Muscle of leg (tissue), 11 donors: Measurements from ENCODE around the gene SEMA6A. TPM values are rescaled to one million over a fixed set of nuclear protein-coding genes. Genes with fewer than 3 reads are reported as not detected.

Experiments
- DNase-seq: peaks from one replicate; pipeline ENCODE4 v3.0.0; 2013
- H3K27ac ChIP-seq: one replicate; pipeline ENCODE4 v1.5.1; 2013; ENCODE audit warnings: mild to moderate bottlenecking, low read length, control low read depth
- H3K27me3 ChIP-seq: one replicate; pipeline ENCODE4 v1.6.1; 2013; ENCODE audit warnings: low read length; ENCODE audit not compliant: control insufficient read depth, insufficient read depth
- H3K36me3 ChIP-seq: one replicate; pipeline ENCODE4 v1.6.1; 2013; ENCODE audit warnings: low read length; ENCODE audit not compliant: control insufficient read depth, insufficient read depth
- H3K4me1 ChIP-seq: one replicate; pipeline ENCODE4 v1.6.1; 2013; ENCODE audit warnings: low read length; ENCODE audit not compliant: control insufficient read depth, insufficient read depth
- H3K4me3 ChIP-seq: one replicate; pipeline ENCODE4 v1.5.1; 2013; ENCODE audit warnings: low read length, control low read depth
- H3K9me3 ChIP-seq: replicated peaks from 2 replicates; pipeline ENCODE4 v1.6.1; 2013; ENCODE audit warnings: low read depth, low read length; ENCODE audit not compliant: control insufficient read depth
- WGBS: methylation state at CpG from one replicate; pipeline ENCODE4 v1.1.5; 2013; ENCODE audit warnings: missing lambda C conversion rate; ENCODE audit not compliant: insufficient coverage; 5-methylcytosine and 5-hydroxymethylcytosine counted together
- polyA plus RNA-seq, 8 donors: library from polyadenylated mRNA; unstranded; fragments of 120-200 nt; gene quantifications; one replicate each; pipeline versions ENCODE4 v1.2.1 to v1.2.3, GENCODE V29; 2013; ENCODE audit warnings: inconsistent platforms in 1 of 8, low replicate concordance in 1 of 8; ENCODE audit not compliant: insufficient read length in 8 of 8, insufficient read depth in 1 of 8
- total RNA-seq: library from RNA; stranded (reverse); fragments of 120-200 nt; gene quantifications from one replicate; pipeline ENCODE4 v1.2.4, GENCODE V29; 2013

SEMA6A gene
- total and polyA plus RNA-seq, 9 donors = 32.7 to 58.2 (median 43.9) TPM

DNA sequence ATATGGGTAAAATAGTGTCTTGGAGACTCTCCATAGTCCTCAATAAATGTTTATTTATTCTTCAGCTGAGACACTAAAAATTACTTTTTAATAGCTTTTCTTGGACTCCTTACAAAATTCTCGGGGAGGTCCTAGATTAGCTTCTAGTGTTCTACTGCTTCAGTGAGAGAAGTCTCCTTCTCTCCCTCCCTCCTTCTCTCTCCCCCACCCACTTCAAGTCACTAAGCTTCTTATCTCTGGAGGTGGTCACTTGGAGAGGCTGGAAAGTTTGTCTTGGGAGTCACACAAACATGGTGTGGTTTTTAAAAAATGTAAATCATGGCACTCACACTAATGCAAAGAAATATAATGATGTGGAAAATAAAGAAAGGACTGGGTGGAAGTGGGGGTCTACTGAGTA lies 64.1 kb downstream of the SEMA6A start:
- Histone ChIP-seq H3K36me3 (no peaks in the 10 kb centered on the region), H3K9me3 (no peaks in the 10 kb centered on the region), H3K27ac (no peak overlapping the region), H3K27me3 (no peaks in the 10 kb centered on the region), H3K4me3 (no peak overlapping the region), H3K4me1 (peaks cover 11% of the 10 kb centered on the region)
- WGBS = no CpG with 5 or more reads among the region's 1 CpG
- no peak for DNase-seq

DNA sequence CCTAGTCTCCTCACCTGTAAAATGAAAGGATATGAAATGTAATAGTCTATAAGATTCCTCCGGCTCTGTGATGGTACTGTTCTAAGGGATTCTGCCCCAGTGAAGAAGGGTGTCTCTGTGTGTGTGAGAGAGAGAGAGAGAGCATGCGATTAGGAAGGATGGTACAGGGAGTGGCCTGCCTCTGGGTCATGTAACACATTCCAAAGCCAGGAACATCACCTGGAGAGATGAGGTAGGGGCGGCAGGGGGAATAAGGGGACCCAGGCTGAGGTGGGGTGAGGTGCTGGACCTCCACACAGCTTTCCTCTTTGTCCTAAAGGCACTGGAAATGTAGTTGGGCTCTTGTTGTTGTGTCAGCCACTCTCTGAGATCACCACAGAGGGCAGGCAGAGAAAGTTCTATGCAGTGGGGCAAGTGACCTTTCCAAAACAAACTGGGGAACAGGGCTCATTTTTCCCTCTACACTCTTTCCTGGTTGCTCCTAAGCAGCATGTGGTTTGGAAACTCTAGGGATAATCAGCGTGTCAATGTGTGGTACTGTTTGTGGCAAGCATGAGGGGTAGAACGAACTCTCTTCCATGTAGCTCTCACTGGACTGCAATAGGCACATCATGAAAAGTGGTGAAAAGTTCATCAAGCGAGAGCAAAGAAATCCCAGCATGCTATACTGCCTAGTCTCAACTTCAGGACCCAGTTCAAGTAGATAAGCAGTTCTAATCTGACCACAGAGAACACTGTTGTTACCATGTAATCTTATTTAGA lies 65.0 kb downstream of the SEMA6A start:
- H3K9me3 ChIP-seq = no peaks in the 10 kb centered on the region
- DNase-seq = no peak
- no peak overlapping the region for H3K27ac ChIP-seq
- 93% methylated on average over 6 of the region's 6 CpGs for WGBS
- H3K36me3 ChIP-seq = peaks cover 1% of the 10 kb centered on the region
- H3K4me1 ChIP-seq = peaks cover 12% of the 10 kb centered on the region
- no peak overlapping the region for H3K4me3 ChIP-seq
- no peaks in the 10 kb centered on the region for H3K27me3 ChIP-seq

DNA sequence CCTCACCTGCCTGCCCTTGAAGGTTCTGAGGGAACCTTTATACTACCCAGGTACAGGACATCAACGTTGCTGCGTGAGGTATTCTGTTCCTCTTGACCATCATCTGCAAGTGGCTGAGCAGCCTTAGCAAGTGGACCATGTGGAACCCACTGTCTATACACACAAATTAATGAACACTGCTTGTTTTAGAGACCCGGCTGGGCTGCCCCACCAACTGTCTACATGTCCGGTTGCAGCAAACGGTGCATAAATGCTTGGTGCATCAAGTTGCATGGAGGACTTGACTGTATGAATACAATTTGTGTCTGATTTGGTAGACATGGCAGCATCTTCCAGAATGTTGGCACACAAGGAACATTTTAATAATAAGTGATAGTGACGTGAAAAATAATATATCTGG lies 65.8 kb downstream of the SEMA6A start:
- Histone ChIP-seq H3K9me3 (no peaks in the 10 kb centered on the region), H3K27me3 (no peaks in the 10 kb centered on the region), H3K4me1 (peaks cover 12% of the 10 kb centered on the region), H3K36me3 (peaks cover 5% of the 10 kb centered on the region), H3K4me3 (no peak overlapping the region), H3K27ac (no peak overlapping the region)
- 97% methylated on average over 4 of the region's 6 CpGs for WGBS
- DNase-seq = no peak

DNA sequence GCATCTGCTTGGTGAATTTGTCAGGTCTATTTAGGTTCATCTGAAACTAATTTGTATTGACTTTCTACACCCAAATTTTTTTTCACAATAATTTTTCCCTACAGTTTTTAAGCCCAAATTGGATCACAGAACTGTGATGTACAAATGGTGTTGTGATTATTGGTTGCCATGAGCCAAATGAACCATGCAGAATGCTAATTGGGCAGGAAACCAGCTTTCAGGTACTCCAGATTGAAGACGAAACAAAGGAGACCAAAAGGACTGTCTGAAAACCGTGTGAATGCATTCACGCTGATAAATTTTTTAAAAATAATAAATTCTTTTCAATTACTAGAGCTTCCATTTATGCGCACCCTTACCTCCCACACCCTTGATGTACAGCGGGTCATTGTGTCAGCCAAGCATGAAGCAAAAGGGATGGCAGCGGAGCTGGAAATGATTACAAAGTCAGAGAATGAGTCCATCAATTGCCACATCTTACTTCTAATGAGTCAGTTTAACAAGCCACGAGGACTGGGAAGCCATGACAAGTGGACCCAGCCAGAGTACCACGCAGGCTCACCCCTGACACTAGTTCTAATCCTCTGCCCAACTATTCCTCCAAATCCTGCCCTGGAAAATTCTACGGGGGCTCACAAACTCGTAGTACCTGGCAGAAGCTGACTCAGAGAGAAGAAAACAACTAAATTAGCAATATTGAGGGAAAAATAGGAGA lies 66.5 kb downstream of the SEMA6A start:
- 77% methylated on average over 4 of the region's 10 CpGs for WGBS
- Histone ChIP-seq H3K9me3 (no peaks in the 10 kb centered on the region), H3K36me3 (peaks cover 10% of the 10 kb centered on the region), H3K4me1 (peaks cover 13% of the 10 kb centered on the region), H3K4me3 (no peak overlapping the region), H3K27ac (peak overlapping the region; percentile 23), H3K27me3 (no peaks in the 10 kb centered on the region)
- DNase-seq = no peak

DNA sequence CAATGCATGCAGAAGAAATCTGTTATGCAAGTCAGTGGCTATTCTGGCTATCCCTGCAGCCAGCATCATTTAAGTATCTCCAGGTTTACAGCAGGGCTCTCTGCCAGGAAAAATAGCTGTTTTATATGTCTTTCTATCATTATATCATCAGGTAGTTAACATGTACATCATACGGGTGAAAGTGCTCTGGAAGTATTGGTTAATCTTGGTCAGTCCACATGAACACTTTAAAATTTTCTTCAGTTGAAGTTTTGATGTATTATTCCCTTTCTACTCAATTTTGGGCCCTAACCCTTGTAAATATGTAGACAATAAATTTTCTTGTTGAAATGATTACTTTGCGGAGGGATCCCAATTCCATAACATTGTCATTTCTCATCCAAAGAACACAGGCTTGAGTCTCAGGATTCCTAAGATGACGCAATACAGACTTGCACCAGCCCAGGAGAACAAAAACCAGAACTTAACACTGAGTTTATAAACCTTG lies 67.5 kb downstream of the SEMA6A start:
- Histone ChIP-seq H3K4me3 (no peak overlapping the region), H3K9me3 (no peaks in the 10 kb centered on the region), H3K4me1 (peaks cover 21% of the 10 kb centered on the region), H3K36me3 (peaks cover 16% of the 10 kb centered on the region), H3K27me3 (no peaks in the 10 kb centered on the region), H3K27ac (no peak overlapping the region)
- no CpG with 5 or more reads among the region's 3 CpGs for WGBS
- peak; percentile 93 for DNase-seq

DNA sequence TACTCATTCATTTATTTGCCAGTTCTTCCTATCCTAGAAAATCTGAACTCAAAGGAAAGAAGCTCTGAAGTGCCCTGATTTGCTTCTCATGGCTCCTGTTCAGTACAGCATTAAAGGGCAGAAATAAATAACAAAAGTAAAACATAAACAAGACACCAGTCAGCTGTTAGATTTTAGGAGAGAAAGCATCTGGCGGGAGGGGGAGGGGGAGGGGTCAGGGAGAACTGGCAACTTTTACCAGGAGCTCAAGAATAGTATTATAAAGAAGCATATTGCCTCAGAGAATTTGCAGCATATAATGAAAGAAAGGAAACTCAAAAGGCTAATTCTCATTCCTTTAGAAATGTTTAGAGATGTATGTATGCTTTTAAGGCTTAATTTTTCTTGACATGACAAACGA lies 68.1 kb downstream of the SEMA6A start:
- no CpG with 5 or more reads among the region's 2 CpGs for WGBS
- DNase-seq = peak; percentile 63
- no peak overlapping the region for H3K27ac ChIP-seq
- peaks cover 20% of the 10 kb centered on the region for H3K4me1 ChIP-seq
- peaks cover 18% of the 10 kb centered on the region for H3K36me3 ChIP-seq
- H3K27me3 ChIP-seq = no peaks in the 10 kb centered on the region
- H3K4me3 ChIP-seq = no peak overlapping the region
- no peaks in the 10 kb centered on the region for H3K9me3 ChIP-seq

DNA sequence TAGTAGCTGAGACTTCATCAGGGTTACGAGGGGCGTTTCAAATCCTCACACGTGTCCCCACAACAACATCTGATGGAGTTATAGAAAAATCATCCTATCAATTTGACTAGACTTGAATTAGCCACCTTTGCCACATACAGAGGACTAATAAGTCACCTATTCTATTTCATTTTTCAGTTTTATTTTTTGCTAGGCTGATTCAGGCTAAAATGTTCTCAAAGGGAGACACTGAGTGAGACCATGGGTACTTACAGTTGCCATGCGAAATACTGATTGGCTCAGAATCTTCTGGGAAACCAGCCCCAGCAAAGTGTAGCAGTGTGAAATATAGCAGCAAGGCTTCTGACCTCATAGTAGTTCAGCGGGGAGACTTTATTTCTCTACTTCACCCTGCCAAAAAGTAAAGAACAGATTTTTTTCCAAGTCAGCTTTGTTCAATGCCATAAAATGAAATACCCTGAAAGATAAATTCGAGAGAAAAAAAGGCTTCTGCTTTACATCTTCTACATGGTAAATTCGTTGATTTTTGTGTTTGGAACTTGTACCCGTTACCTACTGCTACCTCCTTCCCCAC lies 69.9 kb downstream of the SEMA6A start:
- Histone ChIP-seq H3K27me3 (no peaks in the 10 kb centered on the region), H3K27ac (no peak overlapping the region), H3K4me3 (no peak overlapping the region), H3K4me1 (peaks cover 20% of the 10 kb centered on the region), H3K9me3 (no peaks in the 10 kb centered on the region), H3K36me3 (peaks cover 23% of the 10 kb centered on the region)
- peak; percentile 59 for DNase-seq
- WGBS = no CpG with 5 or more reads among the region's 8 CpGs

DNA sequence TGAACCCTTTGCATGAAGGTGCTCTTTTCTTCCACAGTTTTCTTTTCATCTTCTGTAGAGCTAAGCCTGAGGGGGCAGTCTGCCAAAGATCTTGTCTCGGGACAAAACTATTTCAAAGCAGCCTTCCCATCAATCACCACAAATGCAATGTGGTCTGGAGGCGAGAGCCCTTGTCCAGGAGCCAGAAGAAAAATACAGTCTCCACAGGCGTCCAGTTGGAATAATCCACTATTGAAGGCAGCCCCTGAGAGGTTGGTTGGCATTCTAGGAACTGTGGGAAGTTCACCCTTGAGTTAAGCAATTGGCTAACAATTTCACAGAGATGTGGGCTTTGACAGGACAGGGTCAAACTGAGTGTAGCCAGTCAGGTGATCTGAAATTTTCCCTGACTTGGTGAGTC lies 72.0 kb downstream of the SEMA6A start:
- peak; percentile 75 for DNase-seq

DNA sequence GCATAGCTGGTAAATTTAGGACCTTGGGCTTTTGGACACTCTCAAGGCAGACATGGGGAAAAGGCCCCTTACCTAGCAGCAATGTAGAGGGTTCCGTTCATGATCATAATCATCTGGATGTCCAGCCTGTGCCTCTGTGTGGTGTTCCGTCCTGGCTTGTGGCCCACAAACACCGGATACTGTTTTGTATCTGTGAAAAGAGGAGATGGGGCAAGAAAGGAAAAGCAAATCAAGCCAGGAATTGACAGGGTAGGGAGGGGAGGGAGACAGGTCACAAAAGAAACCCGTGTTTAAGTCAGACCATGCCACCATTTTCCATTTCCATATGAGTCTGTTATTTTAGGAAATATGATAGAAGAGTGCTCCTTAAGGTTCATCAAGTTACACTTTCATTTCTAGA lies 72.5 kb downstream of the SEMA6A start:
- Histone ChIP-seq H3K4me3 (no peak overlapping the region), H3K36me3 (peaks cover 23% of the 10 kb centered on the region), H3K27me3 (no peaks in the 10 kb centered on the region), H3K27ac (no peak overlapping the region), H3K9me3 (no peaks in the 10 kb centered on the region), H3K4me1 (peaks cover 17% of the 10 kb centered on the region)
- 74% methylated on average over 3 of the region's 4 CpGs for WGBS
- no peak for DNase-seq

More for the DNA sequence above, 72.0 kb downstream of the SEMA6A start:
- H3K4me1 ChIP-seq = peaks cover 17% of the 10 kb centered on the region
- no peak overlapping the region for H3K27ac ChIP-seq
- H3K36me3 ChIP-seq = peaks cover 23% of the 10 kb centered on the region
- no peaks in the 10 kb centered on the region for H3K27me3 ChIP-seq
- no CpG with 5 or more reads among the region's 3 CpGs for WGBS
- H3K4me3 ChIP-seq = no peak overlapping the region
- H3K9me3 ChIP-seq = no peaks in the 10 kb centered on the region

DNA sequence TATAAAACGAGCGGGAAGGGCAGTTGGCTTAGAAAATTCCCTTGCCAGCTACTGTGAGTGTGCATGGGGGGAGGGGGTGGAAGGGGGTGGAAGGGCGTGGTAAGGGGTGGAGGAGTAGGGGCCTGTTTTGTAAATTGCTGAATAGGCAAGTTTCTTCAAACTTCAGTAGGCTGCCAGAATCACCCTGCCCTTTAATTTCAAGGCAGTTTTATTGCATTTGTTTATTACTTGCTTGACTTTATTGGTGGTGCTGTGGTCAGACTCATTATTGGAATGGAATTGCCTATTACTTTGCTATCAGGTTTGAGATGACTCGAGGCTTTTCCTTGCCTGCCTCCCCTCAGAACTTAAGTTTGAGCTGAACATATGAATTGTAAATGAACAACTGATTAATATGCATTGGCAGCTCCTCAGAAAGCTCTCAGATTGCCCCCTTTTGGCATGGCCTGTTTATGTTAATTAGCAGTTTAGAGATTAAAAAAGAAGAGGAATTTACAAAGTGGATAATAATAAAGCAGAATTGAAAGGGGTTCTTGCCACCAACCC lies 76.0 kb downstream of the SEMA6A start:
- no peak overlapping the region for H3K4me3 ChIP-seq
- DNase-seq = no peak
- peaks cover 11% of the 10 kb centered on the region for H3K4me1 ChIP-seq
- no peak overlapping the region for H3K27ac ChIP-seq
- H3K36me3 ChIP-seq = peaks cover 41% of the 10 kb centered on the region
- H3K9me3 ChIP-seq = no peaks in the 10 kb centered on the region
- 40% methylated on average over 3 of the region's 4 CpGs for WGBS
- no peaks in the 10 kb centered on the region for H3K27me3 ChIP-seq
